Gastrocnemius medialis (tissue), 4 donors: ENCODE data around the gene FBXO27. TPM values are rescaled to one million over a fixed set of nuclear protein-coding genes. Genes with fewer than 3 reads are reported as not detected.

Source experiments
- ATAC-seq, 2 donors: fragments of 150-250 bp; one replicate each; pipeline ENCODE4 v1.9.1; 2016
- DNase-seq, 2 donors: peaks; one replicate each; pipeline ENCODE4 v3.0.0-alpha.2; 2019
- H3K27ac ChIP-seq, 4 donors: fragments of 200-600 bp; sonication (generic); 1 replicate in 1 of 4; 2 replicates in 3 of 4; pipeline ENCODE4 v1.5.1; 2016 to 2018; ENCODE audit warnings: mild to moderate bottlenecking in 2 of 4, moderate library complexity in 1 of 4
- H3K27me3 ChIP-seq, 3 donors: fragments of 200-600 bp; sonication (generic) in 2 of 3; 1 replicate in 1 of 3; 2 replicates in 2 of 3; pipeline versions ENCODE4 v1.5.1 to v1.6.0; 2016 to 2019; ENCODE audit warnings: mild to moderate bottlenecking in 1 of 3, moderate library complexity in 1 of 3
- H3K36me3 ChIP-seq, 2 donors: fragments of 200-600 bp; sonication (generic) in 1 of 2; one replicate each; pipeline ENCODE4 v1.5.1; 2017 to 2018
- H3K4me1 ChIP-seq, 2 donors: fragments of 200-600 bp; sonication (generic) in 1 of 2; one replicate each; pipeline ENCODE4 v1.5.1; 2016 to 2017; ENCODE audit warnings: mild to moderate bottlenecking in 2 of 2
- H3K4me3 ChIP-seq, 4 donors: fragments of 200-600 bp; sonication (generic) in 3 of 4; 1 replicate in 1 of 4; 2 replicates in 3 of 4; pipeline ENCODE4 v1.5.1; 2016 to 2019; ENCODE audit warnings: mild to moderate bottlenecking in 2 of 4
- H3K9me3 ChIP-seq, 3 donors: fragments of 200-600 bp; sonication (generic) in 2 of 3; 1 replicate in 1 of 3; 2 replicates in 2 of 3; pipeline ENCODE4 v1.5.1; 2016 to 2019
- CTCF ChIP-seq, 5 experiments: fragments of 450-650 bp in 3 of 5; fragments of 200-600 bp in 2 of 5; sonication (generic) in 2 of 5; IDR thresholded peaks in 4 of 5; conservative IDR thresholded peaks in 1 of 5; 1 replicate in 4 of 5; 2 replicates in 1 of 5; pipeline ENCODE4 v1.5.1; 2016 to 2019; ENCODE audit warnings: antibody characterized with exemption in 5 of 5, mild to moderate bottlenecking in 3 of 5, moderate library complexity in 3 of 5
- POLR2A ChIP-seq, 2 donors: fragments of 450-650 bp; IDR thresholded peaks; one replicate each; pipeline ENCODE4 v1.6.1; 2017; ENCODE audit warnings: antibody characterized with exemption in 2 of 2, mild to moderate bottlenecking in 2 of 2, moderate library complexity in 2 of 2
- in situ Hi-C, 4 donors: fragments of 200-750 bp; cut with MboI; loops; one replicate each; pipeline versions ENCODE4 v1.15.0 to v1.8.0; 2017; ENCODE audit warnings: low sequenced_read_pairs in 4 of 4
- intact Hi-C: fragments of 100-400 bp; cut with DNase I; formaldehyde crosslinking; loops from one replicate; pipeline ENCODE4 v1.15.1; 2023; ENCODE audit warnings: low total_unique reads
- total RNA-seq, 4 donors: library from RNA; depleted of rRNA; stranded (reverse); fragments of >200 nt; gene quantifications; one replicate each; pipeline versions ENCODE4 v1.1.0 to v1.2.3, GENCODE V29; 2016

The FBXO27 gene
- 1 to 10 TPM in 1 of 4 donors, under 1 TPM in 2, not detected in 1; 0.20 to 1.2 (median 0.52) TPM for total RNA-seq

- H3K27me3 ChIP-seq = peaks cover 8 to 24% (median 21%) of the 10 kb centered on the region in 3 donors
- H3K36me3 ChIP-seq = no peaks in the 10 kb centered on the region
- ATAC-seq (no peak), DNase-seq (no peak)
- no peaks in the 10 kb centered on the region for H3K9me3 ChIP-seq
- peaks cover 0 to 15% of the 10 kb centered on the region in 2 donors for H3K4me1 ChIP-seq
- intact Hi-C loops (no loop called here), in situ Hi-C loops (no loop called here)
- H3K27ac ChIP-seq = peak within 1 kb of the TSS in 1 of 4 donors; percentile 68
- TF ChIP-seq POLR2A (IDR thresholded peaks at IDR 0.05) (no peak), CTCF (IDR thresholded peaks at IDR 0.05 in 4 of 5, conservative IDR thresholded peaks at IDR 0.05 in 1 of 5) (no peak)
- H3K4me3 ChIP-seq = peak within 1 kb of the TSS; percentile 52 to 60 (median 56)
Observed at GRCh38 chr19:39032063-39032918, at the start of gene FBXO27. FBXO27 (minus strand) TSS chr19:39032549; CDS start chr19:39032227, 322 bp downstream.

- intact Hi-C loops = no loop called here
Observed at GRCh38 chr19:39080431-39080830, 48.1 kb upstream of the FBXO27 start.

GRCh38 chr19:39078436-39079200 lies 46.3 kb upstream of the FBXO27 start:
- no peaks in the 10 kb centered on the region for H3K36me3 ChIP-seq
- ATAC-seq = no peak
- intact Hi-C loops = no loop called here
- H3K4me3 ChIP-seq = no peak overlapping the region
- in situ Hi-C loops = no loop called here
- DNase-seq = no peak
- peaks cover 14 to 33% (median 23%) of the 10 kb centered on the region in 3 donors for H3K27me3 ChIP-seq
- TF ChIP-seq CTCF (IDR thresholded peaks at IDR 0.05 in 4 of 5, conservative IDR thresholded peaks at IDR 0.05 in 1 of 5) (no peak), POLR2A (IDR thresholded peaks at IDR 0.05) (no peak)
- no peaks in the 10 kb centered on the region for H3K4me1 ChIP-seq
- H3K9me3 ChIP-seq = no peaks in the 10 kb centered on the region
- no peak overlapping the region for H3K27ac ChIP-seq

More at GRCh38 chr19:39080431-39080830, 48.1 kb upstream of the FBXO27 start:
- H3K27me3 ChIP-seq = peaks cover 32 to 47% (median 41%) of the 10 kb centered on the region in 3 donors
- H3K9me3 ChIP-seq = no peaks in the 10 kb centered on the region
- TF ChIP-seq POLR2A (IDR thresholded peaks at IDR 0.05) = no peak
- TF ChIP-seq CTCF (IDR thresholded peaks at IDR 0.05 in 4 of 5, conservative IDR thresholded peaks at IDR 0.05 in 1 of 5) = no peak
- H3K36me3 ChIP-seq = no peaks in the 10 kb centered on the region
- ATAC-seq = no peak
- in situ Hi-C loops = no loop called here
- no peak overlapping the region for H3K27ac ChIP-seq
- no peaks in the 10 kb centered on the region for H3K4me1 ChIP-seq
- no peak for DNase-seq
- no peak overlapping the region for H3K4me3 ChIP-seq

GRCh38 chr19:39077323-39077722 lies 45.0 kb upstream of the FBXO27 start:
- Histone ChIP-seq H3K27me3 (peaks cover 1 to 20% (median 12%) of the 10 kb centered on the region in 3 donors), H3K4me1 (no peaks in the 10 kb centered on the region), H3K4me3 (no peak overlapping the region), H3K36me3 (no peaks in the 10 kb centered on the region), H3K27ac (no peak overlapping the region), H3K9me3 (no peaks in the 10 kb centered on the region)
- TF ChIP-seq POLR2A (IDR thresholded peaks at IDR 0.05) = no peak
- TF ChIP-seq CTCF (IDR thresholded peaks at IDR 0.05 in 4 of 5, conservative IDR thresholded peaks at IDR 0.05 in 1 of 5) = no peak
- intact Hi-C loops (no loop called here), in situ Hi-C loops (no loop called here)
- ATAC-seq = no peak
- DNase-seq = no peak
